IPS-20b (cell line): ENCODE results near the gene EPB41L5.

Experiments used
- H3K27ac ChIP-seq: one replicate; pipeline ENCODE4 v1.5.1; 2013; ENCODE audit warnings: low read length
- H3K27me3 ChIP-seq: 2 replicates; pipeline ENCODE4 v1.6.1; 2013; ENCODE audit warnings: mild to moderate bottlenecking, low read length, inconsistent platforms; ENCODE audit not compliant: insufficient read depth
- H3K36me3 ChIP-seq: 2 replicates; pipeline ENCODE4 v1.6.1; 2013; ENCODE audit warnings: low read depth, mild to moderate bottlenecking, inconsistent platforms, low read length, moderate library complexity; ENCODE audit not compliant: insufficient read depth
- H3K4me1 ChIP-seq: 2 replicates; pipeline ENCODE4 v1.6.1; 2013; ENCODE audit warnings: mild to moderate bottlenecking, control low read depth, inconsistent platforms, low read length, moderate library complexity; ENCODE audit not compliant: insufficient read depth
- H3K4me3 ChIP-seq: 2 replicates; pipeline ENCODE4 v1.5.1; 2013; ENCODE audit warnings: mild to moderate bottlenecking, low read length, inconsistent platforms
- H3K9ac ChIP-seq: 2 replicates; pipeline ENCODE4 v1.6.1; 2013; ENCODE audit warnings: low read depth, mild to moderate bottlenecking, inconsistent platforms, low read length, moderate library complexity
- H3K9me3 ChIP-seq: 2 replicates; pipeline ENCODE4 v1.6.1; 2013; ENCODE audit warnings: mild to moderate bottlenecking, low read depth, low read length, inconsistent platforms; ENCODE audit not compliant: insufficient read depth

EPB41L5 gene

DNA sequence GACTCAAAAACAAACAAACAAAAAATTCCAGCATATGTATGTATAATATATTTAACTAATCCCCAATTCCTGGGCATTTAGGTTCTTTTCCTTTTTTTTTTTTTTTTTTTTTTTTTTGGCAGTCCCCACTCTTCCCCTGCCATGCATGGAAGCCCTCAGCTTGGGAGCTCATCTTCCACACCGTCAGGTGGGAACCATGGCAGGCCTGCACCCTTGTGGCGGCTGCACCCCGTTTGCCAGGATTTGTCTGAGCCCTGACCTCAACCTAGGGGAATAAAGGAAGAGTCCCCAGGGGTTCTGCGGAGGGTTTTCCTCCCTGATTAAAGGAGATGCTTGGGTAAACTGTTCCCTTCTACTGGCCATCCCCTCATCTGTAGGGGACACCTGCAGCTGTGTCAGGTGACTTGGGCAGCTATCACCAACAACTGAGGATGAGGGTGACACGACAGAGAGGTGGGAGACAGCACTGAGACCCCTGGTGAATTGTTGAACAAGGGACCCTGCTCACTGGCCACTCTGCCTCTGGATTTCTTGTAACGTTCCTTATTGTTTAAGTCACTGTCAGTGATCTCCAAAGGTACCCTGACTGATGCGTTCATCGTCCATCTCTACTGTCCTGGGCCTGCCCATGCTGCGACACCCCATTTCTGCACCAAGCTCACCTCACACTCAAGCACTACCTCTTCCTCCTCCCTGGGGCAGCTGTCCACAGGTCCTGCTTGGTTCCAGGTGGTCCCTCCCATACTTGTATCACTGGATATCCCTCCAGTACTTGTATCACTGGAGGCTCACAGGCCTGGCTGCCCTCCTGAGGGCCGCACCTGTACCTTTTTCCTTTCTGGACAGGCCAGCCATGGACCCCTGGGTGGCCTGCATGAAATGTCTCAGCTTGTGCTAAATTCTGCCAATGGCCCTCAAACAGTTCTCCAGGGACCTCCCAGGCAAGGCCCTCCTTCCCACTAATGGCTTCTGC is 195.8 kb downstream of the EPB41L5 start:
- Histone ChIP-seq H3K36me3 (no peaks in the 10 kb centered on the region), H3K27ac (no peak overlapping the region), H3K4me1 (no peaks in the 10 kb centered on the region), H3K27me3 (no peaks in the 10 kb centered on the region), H3K4me3 (no peak overlapping the region), H3K9ac (no peak overlapping the region), H3K9me3 (no peaks in the 10 kb centered on the region)

DNA sequence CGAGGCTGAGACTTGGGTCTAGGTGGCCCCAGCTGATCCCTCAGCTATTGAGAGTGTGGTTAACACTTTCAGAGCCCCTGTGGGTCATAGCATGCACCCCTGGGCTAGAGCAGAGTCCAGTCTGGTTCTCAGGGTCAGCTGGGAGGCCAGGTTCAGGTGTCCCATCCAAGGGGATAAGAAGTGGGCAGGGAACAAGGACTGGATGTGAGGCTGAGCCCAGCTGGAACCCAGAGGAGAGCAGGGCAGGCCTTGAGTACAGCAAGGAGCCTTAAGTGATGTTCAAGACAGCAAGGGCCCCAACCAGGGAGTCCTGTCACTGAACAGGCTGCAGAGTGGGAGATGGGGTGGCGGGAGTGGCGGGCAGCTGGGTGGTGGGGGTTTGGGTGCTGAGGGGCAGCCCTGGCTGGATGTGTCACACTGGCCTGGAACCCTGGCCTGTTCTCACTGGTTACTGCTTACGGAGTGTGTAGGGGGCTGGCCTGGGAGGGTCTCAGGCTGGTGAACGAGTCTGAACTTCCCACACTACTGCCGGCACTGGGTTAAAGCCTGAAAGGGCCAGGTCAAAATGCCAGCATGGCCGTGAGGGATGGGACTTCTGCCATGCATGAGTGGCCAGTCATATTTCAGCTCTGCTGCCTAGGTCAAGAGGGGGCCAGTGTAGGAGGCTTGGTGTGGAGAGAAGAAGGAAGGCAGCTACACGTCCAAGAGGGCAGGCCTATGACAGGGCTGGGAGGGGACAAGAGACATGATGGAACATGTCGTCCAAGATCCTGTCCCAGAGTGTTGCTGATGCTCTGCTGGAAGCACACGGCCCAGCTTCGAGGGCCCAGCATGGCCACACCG is 196.8 kb downstream of the EPB41L5 start:
- no peaks in the 10 kb centered on the region for H3K4me1 ChIP-seq
- no peaks in the 10 kb centered on the region for H3K9me3 ChIP-seq
- H3K4me3 ChIP-seq, result no peak overlapping the region
- no peaks in the 10 kb centered on the region for H3K36me3 ChIP-seq
- no peak overlapping the region for H3K9ac ChIP-seq
- no peak overlapping the region for H3K27ac ChIP-seq
- no peaks in the 10 kb centered on the region for H3K27me3 ChIP-seq

GRCh38 chr2:120210270-120210693 is 197.4 kb downstream of the EPB41L5 start:
- Histone ChIP-seq H3K27ac (no peak overlapping the region), H3K9me3 (no peaks in the 10 kb centered on the region), H3K36me3 (no peaks in the 10 kb centered on the region), H3K4me3 (no peak overlapping the region), H3K27me3 (no peaks in the 10 kb centered on the region), H3K4me1 (no peaks in the 10 kb centered on the region), H3K9ac (no peak overlapping the region)

DNA sequence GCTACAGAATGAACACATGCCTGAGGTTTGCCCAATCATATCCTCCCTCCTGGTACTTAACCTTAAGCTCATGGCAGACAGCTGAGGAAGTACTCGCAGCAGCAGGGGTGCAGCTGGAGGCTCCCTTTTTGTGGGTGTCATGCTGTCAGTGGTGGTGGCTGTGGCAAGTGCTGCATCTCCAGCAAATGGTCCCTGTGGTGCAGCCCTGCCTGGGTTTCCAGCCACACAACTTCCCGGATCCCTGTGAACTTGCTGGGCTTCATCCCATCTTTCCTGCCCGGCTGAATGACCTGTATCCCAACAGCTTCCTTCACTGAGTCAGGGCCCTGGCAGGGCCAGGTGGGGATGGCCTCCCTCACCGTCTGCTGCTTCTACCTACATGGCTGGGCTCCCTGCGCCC is 205.3 kb downstream of the EPB41L5 start:
- peaks cover 6% of the 10 kb centered on the region for H3K9me3 ChIP-seq
- no peak overlapping the region for H3K4me3 ChIP-seq
- H3K36me3 ChIP-seq, result peaks cover 6% of the 10 kb centered on the region; the same call in 1 of the 2 replicates

DNA sequence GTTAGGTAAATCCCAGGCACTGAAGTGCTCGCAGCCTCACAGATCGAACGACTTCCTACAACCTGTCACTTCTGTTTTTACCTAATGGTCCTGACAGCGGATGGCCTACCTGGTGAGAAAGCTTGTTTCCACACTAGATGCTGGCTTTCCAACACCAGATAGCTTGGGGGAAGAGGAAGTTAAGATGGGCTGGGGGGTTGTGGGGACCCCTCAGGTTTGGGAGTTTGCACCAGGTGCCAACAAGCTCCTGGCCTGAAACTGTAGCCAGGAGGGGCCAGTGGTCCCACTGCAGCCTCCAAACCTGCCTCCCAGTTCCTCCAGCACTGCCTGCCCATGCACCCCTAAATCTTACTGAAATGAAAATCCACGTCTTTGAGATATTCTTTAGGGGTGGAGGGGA is 206.4 kb downstream of the EPB41L5 start:
- peaks cover 22% of the 10 kb centered on the region for H3K27me3 ChIP-seq
- no peak overlapping the region for H3K9ac ChIP-seq
- no peak overlapping the region for H3K4me3 ChIP-seq
- no peaks in the 10 kb centered on the region for H3K4me1 ChIP-seq
- no peak overlapping the region for H3K27ac ChIP-seq
- peaks cover 6% of the 10 kb centered on the region; the same call in 1 of the 2 replicates for H3K36me3 ChIP-seq
- H3K9me3 ChIP-seq, result peaks cover 6% of the 10 kb centered on the region

More for the DNA sequence above, 205.3 kb downstream of the EPB41L5 start:
- Histone ChIP-seq H3K9ac (no peak overlapping the region), H3K27me3 (peaks cover 13% of the 10 kb centered on the region), H3K27ac (no peak overlapping the region), H3K4me1 (no peaks in the 10 kb centered on the region)

GRCh38 chr2:120219766-120220165 is 206.9 kb downstream of the EPB41L5 start:
- Histone ChIP-seq H3K27me3 (peaks cover 27% of the 10 kb centered on the region), H3K4me3 (no peak overlapping the region), H3K27ac (no peak overlapping the region), H3K4me1 (no peaks in the 10 kb centered on the region), H3K36me3 (peaks cover 6% of the 10 kb centered on the region; the same call in 1 of the 2 replicates), H3K9me3 (peaks cover 6% of the 10 kb centered on the region), H3K9ac (no peak overlapping the region)

GRCh38 chr2:120220756-120221155 is 207.9 kb downstream of the EPB41L5 start:
- Histone ChIP-seq H3K9ac (no peak overlapping the region), H3K9me3 (peaks cover 6% of the 10 kb centered on the region), H3K36me3 (peaks cover 6% of the 10 kb centered on the region; the same call in 1 of the 2 replicates), H3K4me1 (no peaks in the 10 kb centered on the region), H3K27ac (no peak overlapping the region), H3K27me3 (peaks cover 36% of the 10 kb centered on the region), H3K4me3 (no peak overlapping the region)

DNA sequence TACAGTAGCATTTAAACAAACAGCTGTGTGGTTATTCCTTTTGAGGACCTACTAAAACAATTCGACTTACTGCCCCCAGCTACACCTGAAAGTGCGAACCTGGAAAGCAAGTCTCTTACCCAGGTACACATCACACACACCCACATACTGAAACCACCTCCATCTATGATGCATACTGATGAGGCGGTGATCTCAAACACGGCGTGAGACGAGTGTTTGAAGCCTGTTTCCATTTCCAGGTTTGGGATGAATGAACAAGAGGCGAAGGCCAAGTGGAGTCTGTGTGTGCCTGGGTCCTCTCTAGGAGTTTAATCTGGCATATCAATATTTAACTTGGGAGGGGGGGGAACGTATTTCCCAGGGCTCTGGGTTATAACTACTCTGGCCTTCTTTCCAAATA is 208.7 kb downstream of the EPB41L5 start:
- peaks cover 6% of the 10 kb centered on the region for H3K9me3 ChIP-seq
- H3K9ac ChIP-seq, result no peak overlapping the region
- H3K27me3 ChIP-seq, result peaks cover 45% of the 10 kb centered on the region
- H3K36me3 ChIP-seq, result peaks cover 6% of the 10 kb centered on the region; the same call in 1 of the 2 replicates
- H3K27ac ChIP-seq, result no peak overlapping the region
- no peaks in the 10 kb centered on the region for H3K4me1 ChIP-seq
- no peak overlapping the region for H3K4me3 ChIP-seq

- Histone ChIP-seq H3K27ac (no peak overlapping the region), H3K9me3 (peaks cover 6% of the 10 kb centered on the region), H3K9ac (no peak overlapping the region), H3K36me3 (peaks cover 6% of the 10 kb centered on the region; the same call in 1 of the 2 replicates), H3K27me3 (peaks cover 47% of the 10 kb centered on the region), H3K4me1 (no peaks in the 10 kb centered on the region), H3K4me3 (peak overlapping the region; percentile 68; the same call in 1 of the 2 replicates)
Observed at GRCh38 chr2:120222186-120223033, 209.5 kb downstream of the EPB41L5 start.

DNA sequence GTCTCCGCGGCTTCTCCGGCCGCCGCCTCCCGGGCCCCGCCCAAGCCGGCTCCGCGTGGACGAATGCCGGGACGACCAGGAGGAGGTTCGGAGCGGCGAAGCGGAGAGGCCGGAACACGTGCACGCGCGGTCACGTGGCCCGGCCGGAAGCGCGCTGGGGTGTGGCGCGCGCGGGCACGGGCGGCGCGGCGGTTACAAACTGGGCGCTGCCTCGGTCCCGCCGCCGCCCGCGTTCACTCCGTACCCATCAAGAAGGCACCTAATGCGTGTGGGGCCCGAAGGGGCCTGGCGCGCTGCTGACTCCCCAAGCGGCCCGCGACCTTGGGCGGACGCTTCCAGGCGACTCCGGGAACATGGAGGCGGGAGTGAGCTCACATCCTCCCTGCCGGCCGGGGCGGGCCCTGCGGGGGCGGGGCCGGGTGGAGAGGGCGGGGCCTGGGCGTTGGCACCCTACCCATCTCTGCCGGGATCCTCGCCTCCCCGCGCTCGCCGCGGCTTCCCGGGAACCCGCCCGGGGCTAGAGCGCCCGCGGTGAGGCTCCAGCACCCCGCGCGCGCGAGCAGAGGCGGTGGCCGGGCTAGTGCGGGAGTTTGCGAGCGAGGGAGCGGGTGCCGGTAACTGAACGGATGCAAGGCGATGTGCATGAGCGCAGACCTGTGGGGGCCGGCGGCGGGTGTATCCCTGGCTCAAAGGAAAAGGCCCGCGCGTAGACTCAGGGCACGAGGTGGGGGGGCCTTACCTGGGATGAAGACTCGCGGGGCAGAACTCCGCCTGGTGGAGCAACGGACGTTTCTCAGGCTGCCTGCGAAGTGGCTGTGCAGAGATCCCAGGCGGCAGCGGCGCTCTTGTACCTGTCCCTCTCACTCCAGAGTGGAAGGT is 210.4 kb downstream of the EPB41L5 start, which contains the start of gene TMEM185B:
Gene TMEM185B (minus strand): TSS at position 367 of the 879 bp plus-strand sequence. CDS start 424 bp downstream, outside the sequence.
- H3K9ac ChIP-seq, result peak within 1 kb of the TSS; percentile 63; the same call in 1 of the 2 replicates
- H3K27me3 ChIP-seq, result peaks cover 55% of the 10 kb centered on the region
- H3K4me1 ChIP-seq, result no peaks in the 10 kb centered on the region
- H3K9me3 ChIP-seq, result peaks cover 6% of the 10 kb centered on the region
- peaks cover 6% of the 10 kb centered on the region; the same call in 1 of the 2 replicates for H3K36me3 ChIP-seq
- peak within 1 kb of the TSS; percentile 68 for H3K4me3 ChIP-seq
- no peak within 1 kb of the TSS for H3K27ac ChIP-seq
